Suppressor macrophage (primary cell): ENCODE data around the gene TSPAN12.
A peak's percentile ranks its signal among the peaks of the same experiment; 100 is the strongest.
"Not testable (repeated sequence)": the region's sequence is repeated elsewhere in the genome, so short reads cannot be mapped to it uniquely, and the experiment has no call there.

Experiments
- DNase-seq, 4 experiments: peaks; one replicate each; pipeline ENCODE4 v3.0.0-alpha.2; 2020 to 2022
- total RNA-seq, 17 experiments: gene quantifications; one replicate each; lab custom pipeline; 2026; ENCODE audit warnings: mixed read lengths in 6 of 17, inconsistent platforms in 3 of 17; lab: John Stamatoyannopoulos, UW

Gene TSPAN12
- total RNA-seq, result 0.62 to 12.7 (median 2.0) reads per million in 17 experiments

GRCh38 chr7:120857588-120858573 is at the start of gene TSPAN12:
TSS of gene TSPAN12 (minus strand) at chr7:120858144. CDS start at chr7:120856763, 1,381 bp downstream.
- DNase-seq, result peak; percentile 54 to 83 (median 70)

DNA sequence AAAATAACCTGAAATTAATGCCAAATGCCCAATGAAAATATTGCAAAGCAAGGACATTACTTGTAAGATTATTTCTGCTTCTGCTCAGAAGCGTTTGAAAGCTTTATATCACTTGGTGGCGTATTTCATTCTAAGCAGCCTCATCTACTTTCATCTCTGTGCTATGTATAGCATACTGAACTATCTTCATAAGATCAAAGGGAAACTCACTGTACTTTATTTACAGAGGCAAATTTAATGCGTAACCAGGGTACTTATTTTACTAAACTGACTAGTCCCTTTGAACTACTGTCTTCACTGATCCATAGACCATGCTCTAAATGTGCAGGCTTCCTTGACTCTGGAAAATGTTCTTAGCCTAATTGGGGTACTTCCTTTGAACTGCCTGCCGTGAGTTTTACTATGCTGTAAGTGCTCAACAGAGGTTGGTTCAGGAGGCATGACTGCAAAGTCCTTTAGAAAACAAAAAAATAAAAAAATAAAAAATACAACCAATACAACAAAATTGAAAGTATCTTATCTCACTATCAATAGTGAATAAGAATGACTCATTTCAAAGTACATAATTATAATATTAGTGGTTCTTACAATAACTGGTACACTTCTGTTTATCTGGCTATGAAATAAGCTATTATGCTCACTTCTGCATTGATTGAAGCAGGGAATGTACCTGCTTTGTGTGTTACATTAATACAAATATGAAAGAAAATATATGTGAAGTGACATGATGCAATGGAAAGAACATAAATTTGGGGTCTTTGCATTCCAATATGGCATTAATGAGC is 41.0 kb upstream of the TSPAN12 start:
- DNase-seq, result no peak

GRCh38 chr7:120895253-120895652 is 37.3 kb upstream of the TSPAN12 start:
- DNase-seq, result not testable (repeated sequence)

DNA sequence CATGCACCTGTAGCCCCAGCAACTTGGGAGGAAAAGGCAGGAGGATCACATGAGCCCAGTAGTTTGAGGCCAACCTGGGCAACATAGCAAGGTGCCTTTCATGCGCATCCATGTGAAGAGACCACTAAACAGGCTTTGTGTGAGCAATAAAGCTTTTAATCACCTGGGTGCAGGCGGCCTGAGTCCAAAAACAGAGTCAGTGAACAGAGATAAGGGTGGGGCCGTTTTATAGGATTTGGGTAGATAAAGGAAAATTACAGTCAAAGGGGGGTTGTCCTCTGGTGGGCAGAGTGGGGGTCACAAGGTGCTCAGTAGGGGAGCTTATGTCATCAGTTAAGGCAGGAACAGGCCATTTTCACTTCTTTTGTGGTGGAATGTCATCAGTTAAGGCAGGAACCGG is 27.7 kb upstream of the TSPAN12 start:
- DNase-seq, result not testable (repeated sequence)

GRCh38 chr7:120877701-120878100 is 19.8 kb upstream of the TSPAN12 start:
- no peak for DNase-seq

GRCh38 chr7:120876922-120877321 is 19.0 kb upstream of the TSPAN12 start:
- no peak for DNase-seq

DNA sequence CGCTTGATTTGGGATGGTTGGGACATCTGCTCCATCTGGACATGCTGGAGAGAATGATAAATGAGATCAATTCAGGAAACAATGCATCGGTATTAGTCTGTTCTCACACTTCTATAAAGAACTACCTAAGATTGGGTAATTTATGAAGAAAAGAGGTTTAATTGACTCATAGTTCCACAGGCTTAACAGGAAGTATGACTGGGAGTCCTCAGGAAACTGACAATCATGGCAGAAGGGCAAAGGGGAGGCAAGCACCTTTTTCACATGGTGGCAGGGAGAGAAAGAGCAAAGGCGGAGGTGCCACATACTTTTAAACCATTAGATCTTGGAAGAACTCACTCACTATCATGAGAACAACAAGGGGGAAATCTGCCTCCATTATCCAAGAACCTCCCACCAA is 16.8 kb upstream of the TSPAN12 start:
- DNase-seq, result no peak

- no peak for DNase-seq
These were observed 16.1 kb upstream of the TSPAN12 start for GRCh38 chr7:120874016-120874415.

- DNase-seq, result no peak
These were observed 15.5 kb upstream of the TSPAN12 start for GRCh38 chr7:120873401-120873800.

GRCh38 chr7:120869700-120870099 is 11.8 kb upstream of the TSPAN12 start:
- no peak for DNase-seq

GRCh38 chr7:120867932-120868331 is 10.0 kb upstream of the TSPAN12 start:
- DNase-seq, result peak in 1 of 4 experiments; percentile 14

GRCh38 chr7:120865191-120865981 is 7.4 kb upstream of the TSPAN12 start:
- DNase-seq, result no peak

GRCh38 chr7:120864141-120864900 is 6.4 kb upstream of the TSPAN12 start:
- DNase-seq, result no peak

GRCh38 chr7:120862987-120863590 is 5.1 kb upstream of the TSPAN12 start:
- no peak for DNase-seq

GRCh38 chr7:120860156-120860555 is 2.2 kb upstream of the TSPAN12 start:
- no peak for DNase-seq

GRCh38 chr7:120859459-120859858 is 1.5 kb upstream of the TSPAN12 start:
- DNase-seq, result no peak

DNA sequence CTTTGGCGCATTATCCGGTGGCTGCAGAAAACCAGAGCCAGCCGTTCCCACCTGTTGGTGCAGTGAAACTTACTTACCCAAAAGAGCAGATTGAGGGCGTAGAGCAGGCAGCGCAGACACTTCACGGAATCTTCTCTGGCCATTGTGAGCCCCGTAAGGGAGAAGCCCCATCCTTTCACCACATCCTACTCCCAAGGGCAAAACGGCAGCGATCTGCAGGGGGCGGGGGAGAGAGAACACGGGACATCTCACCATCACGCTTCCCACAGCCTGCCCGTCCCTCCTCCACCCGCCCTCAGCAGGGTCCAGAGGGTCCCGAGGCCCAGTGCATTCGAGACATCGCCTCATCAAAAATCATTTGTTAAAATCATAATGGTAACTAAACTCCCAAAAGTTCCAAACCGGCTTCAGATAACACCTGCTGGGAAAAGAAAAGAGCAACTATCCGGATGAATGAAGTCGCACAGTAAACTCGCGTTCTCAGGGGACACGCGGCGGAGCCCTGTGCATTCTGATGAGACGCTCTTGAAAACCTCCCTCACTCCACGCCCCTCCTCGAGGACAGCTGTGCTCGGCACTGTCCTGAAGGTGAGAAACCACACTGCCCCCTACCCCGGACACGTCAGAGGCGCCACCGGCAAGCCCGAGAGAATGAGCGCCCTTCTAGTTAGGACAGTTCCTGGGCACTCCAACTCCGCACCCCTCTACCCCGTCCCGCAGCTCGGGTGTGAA is 1.2 kb downstream of the TSPAN12 start:
- peak in 3 of 4 experiments; percentile 10 to 25 (median 14) for DNase-seq

DNA sequence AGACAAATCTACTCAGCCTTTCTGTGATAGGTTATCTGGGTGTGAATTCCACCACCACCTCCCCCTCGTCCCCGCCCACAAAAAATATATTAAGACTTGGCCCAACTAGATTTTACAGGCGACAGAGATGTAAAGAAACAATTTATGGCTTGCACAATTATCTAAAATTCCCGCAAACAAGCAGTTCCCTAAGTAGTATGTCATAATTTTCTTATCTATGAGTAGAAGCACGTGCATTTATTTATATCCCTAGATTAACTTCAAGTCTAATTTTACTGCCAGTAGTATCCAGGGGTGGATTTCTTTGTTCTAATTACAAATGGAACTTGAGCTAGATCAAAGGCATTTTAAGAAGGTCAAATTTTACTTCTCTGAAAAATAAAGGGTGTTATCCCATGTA is 1.7 kb downstream of the TSPAN12 start:
- DNase-seq, result no peak

GRCh38 chr7:120852700-120853099 is 5.2 kb downstream of the TSPAN12 start:
- DNase-seq, result no peak

DNA sequence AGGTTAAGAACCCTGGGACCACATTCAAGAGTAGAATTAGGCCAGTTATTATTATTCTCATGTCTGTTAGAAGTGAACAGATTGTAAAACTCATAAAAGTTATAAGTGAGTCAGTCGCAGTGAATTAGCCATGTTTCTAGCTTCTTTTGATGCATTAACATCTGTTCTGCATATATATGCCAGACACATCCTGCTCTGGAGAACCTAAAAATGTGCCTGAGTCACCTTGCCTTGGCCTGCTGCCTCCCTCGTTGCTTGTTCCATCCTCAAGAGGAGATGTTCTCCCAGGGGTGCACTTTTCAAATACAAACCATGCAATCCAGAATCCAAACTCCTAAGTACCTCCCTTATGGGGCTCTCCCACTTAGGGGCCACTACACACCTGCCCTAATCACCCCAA is 14.8 kb downstream of the TSPAN12 start:
- no peak for DNase-seq
